ENCODE measurements around the gene GARRE1.

DNA sequence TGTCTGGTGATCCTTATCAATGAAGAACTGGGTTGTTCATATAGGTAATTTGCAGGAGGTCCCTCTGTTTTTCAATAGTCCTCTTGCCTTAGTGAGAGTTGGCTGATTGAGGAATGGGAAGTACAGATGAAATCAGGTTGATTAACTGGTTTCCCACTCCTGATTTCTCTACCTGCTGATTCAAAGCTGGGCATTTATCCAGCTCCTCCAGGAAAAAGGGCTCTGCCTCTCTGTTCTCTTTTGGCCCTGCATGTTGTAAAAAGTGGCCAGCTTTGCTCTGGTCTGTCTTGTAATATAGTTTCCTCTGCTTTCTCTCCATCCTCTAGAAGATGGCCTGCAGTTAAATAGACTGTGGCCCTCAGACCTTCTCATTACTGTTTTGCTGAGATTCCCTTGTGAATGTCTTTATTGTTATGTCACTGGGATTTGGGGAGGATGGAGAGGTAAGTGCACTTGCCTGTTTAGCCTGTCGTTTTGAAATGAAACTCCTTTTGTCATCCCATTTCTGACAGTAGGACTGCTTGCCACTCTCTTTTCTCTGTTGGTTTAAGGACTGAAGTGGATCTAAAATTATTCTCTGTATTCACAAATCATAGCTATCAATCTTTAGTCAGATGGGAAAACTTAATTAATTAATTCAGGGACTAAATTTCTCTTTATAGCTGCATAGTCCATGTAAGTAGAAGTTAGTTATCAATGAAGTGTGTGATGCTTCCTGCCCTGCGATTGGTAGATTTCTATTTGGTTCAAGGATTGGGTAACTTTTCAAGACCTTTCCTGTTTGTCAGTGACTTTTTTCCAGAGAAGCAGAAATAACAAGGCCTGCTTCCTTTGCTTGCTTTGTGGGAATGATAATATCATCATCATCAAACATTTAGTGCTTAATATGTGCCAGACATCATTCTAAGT lies 28.5 kb downstream of the GARRE1 start:
- TF ChIP-seq POLR2A (IDR thresholded peaks at IDR 0.05), result no peak
- TF ChIP-seq POLR2AphosphoS5 (IDR thresholded peaks at IDR 0.05), result no peak
- TF ChIP-seq, protein P1, sequence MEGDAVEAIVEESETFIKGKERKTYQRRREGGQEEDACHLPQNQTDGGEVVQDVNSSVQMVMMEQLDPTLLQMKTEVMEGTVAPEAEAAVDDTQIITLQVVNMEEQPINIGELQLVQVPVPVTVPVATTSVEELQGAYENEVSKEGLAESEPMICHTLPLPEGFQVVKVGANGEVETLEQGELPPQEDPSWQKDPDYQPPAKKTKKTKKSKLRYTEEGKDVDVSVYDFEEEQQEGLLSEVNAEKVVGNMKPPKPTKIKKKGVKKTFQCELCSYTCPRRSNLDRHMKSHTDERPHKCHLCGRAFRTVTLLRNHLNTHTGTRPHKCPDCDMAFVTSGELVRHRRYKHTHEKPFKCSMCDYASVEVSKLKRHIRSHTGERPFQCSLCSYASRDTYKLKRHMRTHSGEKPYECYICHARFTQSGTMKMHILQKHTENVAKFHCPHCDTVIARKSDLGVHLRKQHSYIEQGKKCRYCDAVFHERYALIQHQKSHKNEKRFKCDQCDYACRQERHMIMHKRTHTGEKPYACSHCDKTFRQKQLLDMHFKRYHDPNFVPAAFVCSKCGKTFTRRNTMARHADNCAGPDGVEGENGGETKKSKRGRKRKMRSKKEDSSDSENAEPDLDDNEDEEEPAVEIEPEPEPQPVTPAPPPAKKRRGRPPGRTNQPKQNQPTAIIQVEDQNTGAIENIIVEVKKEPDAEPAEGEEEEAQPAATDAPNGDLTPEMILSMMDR (IDR thresholded peaks at IDR 0.05), result no peak
- no peak for TF ChIP-seq EP300 (IDR thresholded peaks at IDR 0.05)

All from stomach (tissue), 4 donors.